Measurements from ENCODE around the gene TSHZ2. TPM values are rescaled to one million over a fixed set of nuclear protein-coding genes. Genes with fewer than 3 reads are reported as not detected.
A peak's percentile ranks its signal among the peaks of the same experiment; 100 is the strongest.

The TSHZ2 gene
- polyA plus RNA-seq, 1 donor from 2014 or later: 4.6 TPM

DNA sequence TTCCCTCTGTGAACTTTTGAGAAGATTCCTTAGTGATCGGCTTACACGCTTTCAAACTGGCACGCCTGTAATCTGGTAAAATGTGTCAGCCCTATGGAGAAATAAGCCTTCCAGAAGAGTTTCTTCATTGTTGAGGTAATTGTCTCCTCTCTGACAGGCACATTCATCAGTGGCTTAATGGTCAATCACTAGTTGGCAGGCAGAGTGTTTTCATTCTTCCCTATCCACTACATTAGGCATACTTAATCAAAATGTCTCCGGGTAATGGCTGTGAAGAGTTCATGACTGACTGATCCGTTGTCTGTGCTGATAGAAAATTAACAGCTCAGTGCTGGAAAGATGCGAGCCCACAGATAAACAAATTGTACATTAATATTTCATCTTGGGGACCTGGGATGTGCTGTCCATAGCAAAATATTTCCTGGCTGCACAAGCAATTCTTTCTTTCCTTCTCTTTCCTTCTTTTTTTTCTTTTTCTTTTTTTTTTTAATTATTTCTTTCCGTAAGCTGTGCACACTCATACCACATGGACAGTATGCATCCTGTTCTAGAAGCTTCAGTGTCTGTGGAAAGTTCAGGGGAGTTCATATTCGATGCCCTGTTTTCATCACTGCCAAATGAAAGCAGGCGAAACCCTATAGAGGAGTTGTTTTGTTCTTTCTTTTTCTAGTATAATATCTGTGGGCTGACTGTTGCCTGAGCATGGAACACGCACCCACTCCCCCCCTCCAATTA lies 31.4 kb downstream of the TSHZ2 start:
- TF ChIP-seq POLR2AphosphoS5 (IDR thresholded peaks at IDR 0.05) (peak; percentile 97), TAF1 (IDR thresholded peaks at IDR 0.05; ENCODE audit: low read depth) (no peak), CTCF (IDR thresholded peaks at IDR 0.05; ENCODE audit: poor library complexity, severe bottlenecking) (no peak), MXI1 (conservative IDR thresholded peaks at IDR 0.05; ENCODE audit: poor library complexity, severe bottlenecking) (peak; percentile 50), REST (IDR thresholded peaks at IDR 0.05; ENCODE audit: borderline replicate concordance) (peak; percentile 78), RAD21 (conservative IDR thresholded peaks at IDR 0.05) (peak; percentile 22), EP300 (conservative IDR thresholded peaks at IDR 0.05; ENCODE audit: poor library complexity, severe bottlenecking) (peak; percentile 99)
- H3K27ac ChIP-seq (ENCODE audit: low read length): peak overlapping the region; percentile 78
- no peaks in the 10 kb centered on the region for H3K9me3 ChIP-seq (ENCODE audit: low read length)

DNA sequence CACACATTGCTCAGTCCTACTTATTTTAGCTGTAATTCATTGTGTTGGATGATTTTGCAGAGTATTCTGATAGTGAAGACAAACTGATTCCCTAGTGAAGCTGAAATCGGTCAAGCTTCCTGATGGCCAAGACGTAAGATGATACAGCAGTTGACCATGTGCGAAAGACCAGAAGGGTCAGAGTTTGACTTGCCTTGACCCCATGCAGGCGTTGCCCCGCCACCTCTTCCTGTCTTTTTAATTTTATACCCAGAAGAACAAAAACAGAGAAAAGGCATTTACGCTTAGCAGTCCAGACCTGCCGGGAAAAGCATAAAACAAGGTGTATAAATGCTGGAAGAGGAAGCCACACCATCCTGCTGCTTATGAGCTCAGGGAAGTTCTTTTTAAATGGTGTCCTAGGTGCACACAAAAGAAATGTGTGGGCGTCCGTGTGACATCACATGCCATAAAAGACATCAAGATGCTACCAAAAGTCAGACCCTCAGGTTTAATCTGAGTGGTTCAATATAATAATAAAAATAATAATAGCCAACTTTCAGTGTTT lies 32.2 kb downstream of the TSHZ2 start:
- Histone ChIP-seq H3K79me2 (replicated peaks; ENCODE audit: insufficient read depth, low read length) (no peaks in the 10 kb centered on the region), H3K4me2 (ENCODE audit: low read length) (no peak overlapping the region), H3K27me3 (ENCODE audit: insufficient read depth, low read depth, low read length) (no peaks in the 10 kb centered on the region), H3K9me3 (ENCODE audit: low read length) (no peaks in the 10 kb centered on the region), H3F3A (ENCODE audit: insufficient read depth, low read length, poor library complexity, severe bottlenecking) (peaks cover 5% of the 10 kb centered on the region), H3K9ac (ENCODE audit: low read length) (peak overlapping the region; percentile 36), H3K4me3 (ENCODE audit: low read length) (no peak overlapping the region), H2AFZ (ENCODE audit: low read depth, low read length) (no peak overlapping the region), H4K20me1 (ENCODE audit: insufficient read depth) (no peaks in the 10 kb centered on the region), H3K9me2 (ENCODE audit: insufficient read depth, low read length) (no peaks in the 10 kb centered on the region), H3K27ac (ENCODE audit: low read length) (peak overlapping the region; percentile 78), H3K36me3 (ENCODE audit: insufficient read depth, low read length) (no peaks in the 10 kb centered on the region)
- TF ChIP-seq EP300 (conservative IDR thresholded peaks at IDR 0.05; ENCODE audit: poor library complexity, severe bottlenecking) (no peak), TAF1 (IDR thresholded peaks at IDR 0.05; ENCODE audit: low read depth) (no peak), SMC3 (conservative IDR thresholded peaks at IDR 0.05; ENCODE audit: poor library complexity) (no peak), CTCF (IDR thresholded peaks at IDR 0.05; ENCODE audit: poor library complexity, severe bottlenecking) (no peak)

More for the DNA sequence above, 31.4 kb downstream of the TSHZ2 start:
- no peak overlapping the region for H3K4me2 ChIP-seq (ENCODE audit: low read length)
- peak overlapping the region; percentile 44 for H3K4me3 ChIP-seq (ENCODE audit: low read length)
- H3K9ac ChIP-seq (ENCODE audit: low read length): peak overlapping the region; percentile 36
- no peaks in the 10 kb centered on the region for H4K20me1 ChIP-seq (ENCODE audit: insufficient read depth)
- no peaks in the 10 kb centered on the region for H3K9me2 ChIP-seq (ENCODE audit: insufficient read depth, low read length)
- H3K36me3 ChIP-seq (ENCODE audit: insufficient read depth, low read length): no peaks in the 10 kb centered on the region
- H2AFZ ChIP-seq (ENCODE audit: low read depth, low read length): no peak overlapping the region
- H3K79me2 ChIP-seq (replicated peaks; ENCODE audit: insufficient read depth, low read length): no peaks in the 10 kb centered on the region
- H3K27me3 ChIP-seq (ENCODE audit: insufficient read depth, low read depth, low read length): no peaks in the 10 kb centered on the region
- peaks cover 5% of the 10 kb centered on the region for H3F3A ChIP-seq (ENCODE audit: insufficient read depth, low read length, poor library complexity, severe bottlenecking)
